ENCODE measurements around the gene GAB3. TPM values are rescaled to one million over a fixed set of nuclear protein-coding genes. Genes with fewer than 3 reads are reported as not detected.

GAB3 gene
- polyA plus RNA-seq, 1 donor (not counting 4 experiments of a cell fraction or from before 2014, with no cell fraction given) = 0.18 TPM

DNA sequence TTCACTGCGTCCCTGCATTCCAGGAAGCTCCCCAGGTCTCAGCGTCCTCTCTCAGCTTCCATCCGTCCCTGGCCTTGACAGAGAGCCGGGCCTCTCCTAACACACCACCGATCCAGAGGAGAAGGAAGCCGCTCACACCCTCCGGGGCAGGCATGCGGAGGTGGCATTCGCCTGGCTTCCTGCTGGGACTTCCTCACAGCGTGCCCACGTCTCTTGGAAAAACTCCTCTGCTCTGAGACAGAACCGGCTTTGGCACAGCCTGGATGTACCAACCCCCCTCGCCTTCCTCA lies 100.7 kb downstream of the GAB3 start:
- Histone ChIP-seq H3K36me3 (ENCODE audit: control insufficient read depth in 2 of 2, extremely low read depth in 1 of 2, insufficient read depth in 2 of 2, low read length in 2 of 2) (no peaks in the 10 kb centered on the region), H3K9me1 (ENCODE audit: control insufficient read depth, extremely low read depth, insufficient read depth, low read length) (no peaks in the 10 kb centered on the region), H3K27me3 (ENCODE audit: control insufficient read depth, extremely low read depth, insufficient read depth, low read length) (no peaks in the 10 kb centered on the region), H2AFZ (ENCODE audit: control insufficient read depth, low read length) (no peak overlapping the region), H3K4me1 (ENCODE audit: control insufficient read depth, extremely low read depth, insufficient read depth, low read length) (no peaks in the 10 kb centered on the region), H3K4me2 (ENCODE audit: control insufficient read depth, extremely low read depth, insufficient read depth, low read depth, low read length) (no peak overlapping the region), H3K79me2 (ENCODE audit: control insufficient read depth, insufficient read depth, low read length) (no peaks in the 10 kb centered on the region), H3K9me3 (ENCODE audit: control insufficient read depth, low read depth, low read length) (no peaks in the 10 kb centered on the region), H3K27ac (ENCODE audit: control insufficient read depth, insufficient read depth, low read length) (no peak overlapping the region), H3K9ac (ENCODE audit: control insufficient read depth, extremely low read depth, insufficient read depth, low read length) (no peak overlapping the region), H3K4me3 (ENCODE audit: control insufficient read depth in 2 of 3, extremely low read depth in 1 of 3, insufficient read depth in 2 of 3, low read depth in 1 of 3, low read length in 3 of 3) (no peak overlapping the region), H4K20me1 (ENCODE audit: control insufficient read depth, extremely low read depth, insufficient read depth, low read length) (no peaks in the 10 kb centered on the region)
- TF ChIP-seq, protein P1, sequence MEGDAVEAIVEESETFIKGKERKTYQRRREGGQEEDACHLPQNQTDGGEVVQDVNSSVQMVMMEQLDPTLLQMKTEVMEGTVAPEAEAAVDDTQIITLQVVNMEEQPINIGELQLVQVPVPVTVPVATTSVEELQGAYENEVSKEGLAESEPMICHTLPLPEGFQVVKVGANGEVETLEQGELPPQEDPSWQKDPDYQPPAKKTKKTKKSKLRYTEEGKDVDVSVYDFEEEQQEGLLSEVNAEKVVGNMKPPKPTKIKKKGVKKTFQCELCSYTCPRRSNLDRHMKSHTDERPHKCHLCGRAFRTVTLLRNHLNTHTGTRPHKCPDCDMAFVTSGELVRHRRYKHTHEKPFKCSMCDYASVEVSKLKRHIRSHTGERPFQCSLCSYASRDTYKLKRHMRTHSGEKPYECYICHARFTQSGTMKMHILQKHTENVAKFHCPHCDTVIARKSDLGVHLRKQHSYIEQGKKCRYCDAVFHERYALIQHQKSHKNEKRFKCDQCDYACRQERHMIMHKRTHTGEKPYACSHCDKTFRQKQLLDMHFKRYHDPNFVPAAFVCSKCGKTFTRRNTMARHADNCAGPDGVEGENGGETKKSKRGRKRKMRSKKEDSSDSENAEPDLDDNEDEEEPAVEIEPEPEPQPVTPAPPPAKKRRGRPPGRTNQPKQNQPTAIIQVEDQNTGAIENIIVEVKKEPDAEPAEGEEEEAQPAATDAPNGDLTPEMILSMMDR (optimal IDR thresholded peaks at IDR 0.05 in 1 of 3, IDR thresholded peaks at IDR 0.05 in 1 of 3, conservative IDR thresholded peaks at IDR 0.05 in 1 of 3; ENCODE audit: extremely low read depth in 1 of 3, insufficient read depth in 2 of 3, low read length in 3 of 3) = no peak
- TF ChIP-seq EZH2 (IDR thresholded peaks at IDR 0.05; ENCODE audit: low read length) = no peak
- dilution Hi-C loops (cut with MboI; ENCODE audit: extremely low pct_ligation_motif_present, low sequenced_read_pairs) = no loop called here
- no peak for FAIRE-seq
- DNase-seq (ENCODE audit: low read depth, low spot score) = no peak

DNA sequence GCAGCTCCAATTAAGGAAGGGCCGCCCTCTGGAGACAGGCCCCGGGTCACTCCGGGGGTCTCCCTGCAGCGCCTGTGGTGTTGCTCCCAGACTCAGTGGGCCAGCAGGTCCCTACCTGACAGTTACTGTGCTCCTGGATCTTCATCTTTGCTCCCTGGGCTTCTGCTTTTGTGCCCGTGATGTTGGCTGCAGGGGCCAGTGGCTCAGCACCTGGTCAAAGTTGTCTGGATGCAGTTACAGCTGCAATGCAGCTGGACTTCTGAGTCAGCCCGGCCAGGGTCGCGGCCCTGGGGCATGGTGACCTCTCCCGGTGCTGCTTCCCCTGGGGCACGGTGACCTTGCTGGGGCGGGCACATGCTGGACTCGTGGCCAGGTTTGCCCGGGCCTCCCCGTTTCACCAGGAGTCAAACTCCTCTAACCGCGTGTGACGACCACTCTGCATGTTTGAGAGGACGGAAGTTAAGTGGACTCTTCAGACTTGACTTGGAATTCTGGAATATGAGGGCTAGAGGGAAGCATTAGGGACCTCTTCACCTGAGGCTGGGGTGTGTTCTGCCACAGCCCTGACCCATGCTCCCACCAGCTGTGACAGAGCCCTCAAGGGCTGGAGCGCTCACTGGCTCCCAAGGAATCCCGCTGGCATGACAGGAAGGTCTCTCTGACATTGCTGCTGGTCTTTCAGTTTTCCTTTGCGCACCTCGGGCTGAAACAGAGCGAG lies 101.2 kb downstream of the GAB3 start:
- Histone ChIP-seq H3K4me1 (ENCODE audit: control insufficient read depth, extremely low read depth, insufficient read depth, low read length) (no peaks in the 10 kb centered on the region), H3K9me1 (ENCODE audit: control insufficient read depth, extremely low read depth, insufficient read depth, low read length) (no peaks in the 10 kb centered on the region), H3K27ac (ENCODE audit: control insufficient read depth, insufficient read depth, low read length) (no peak overlapping the region), H3K4me2 (ENCODE audit: control insufficient read depth, extremely low read depth, insufficient read depth, low read depth, low read length) (no peak overlapping the region), H3K4me3 (ENCODE audit: control insufficient read depth in 2 of 3, extremely low read depth in 1 of 3, insufficient read depth in 2 of 3, low read depth in 1 of 3, low read length in 3 of 3) (no peak overlapping the region), H3K79me2 (ENCODE audit: control insufficient read depth, insufficient read depth, low read length) (no peaks in the 10 kb centered on the region), H3K9me3 (ENCODE audit: control insufficient read depth, low read depth, low read length) (no peaks in the 10 kb centered on the region), H3K36me3 (ENCODE audit: control insufficient read depth in 2 of 2, extremely low read depth in 1 of 2, insufficient read depth in 2 of 2, low read length in 2 of 2) (no peaks in the 10 kb centered on the region), H3K27me3 (ENCODE audit: control insufficient read depth, extremely low read depth, insufficient read depth, low read length) (no peaks in the 10 kb centered on the region), H2AFZ (ENCODE audit: control insufficient read depth, low read length) (no peak overlapping the region), H3K9ac (ENCODE audit: control insufficient read depth, extremely low read depth, insufficient read depth, low read length) (no peak overlapping the region), H4K20me1 (ENCODE audit: control insufficient read depth, extremely low read depth, insufficient read depth, low read length) (no peaks in the 10 kb centered on the region)
- no peak for DNase-seq (ENCODE audit: low read depth, low spot score)
- TF ChIP-seq, protein P1 (optimal IDR thresholded peaks at IDR 0.05 in 1 of 3, IDR thresholded peaks at IDR 0.05 in 1 of 3, conservative IDR thresholded peaks at IDR 0.05 in 1 of 3; ENCODE audit: extremely low read depth in 1 of 3, insufficient read depth in 2 of 3, low read length in 3 of 3) = no peak
- no peak for TF ChIP-seq EZH2 (IDR thresholded peaks at IDR 0.05; ENCODE audit: low read length)
- no peak for FAIRE-seq
- dilution Hi-C loops (cut with MboI; ENCODE audit: extremely low pct_ligation_motif_present, low sequenced_read_pairs) = no loop called here

Data from keratinocyte (primary cell).